Measurements from ENCODE around the gene TSEN54. TPM values are rescaled to one million over a fixed set of nuclear protein-coding genes. Genes with fewer than 3 reads are reported as not detected.

Gene TSEN54
- total RNA-seq, 4 donors from 2014 or later = 9.4 to 33.3 (median 14.9) TPM

DNA sequence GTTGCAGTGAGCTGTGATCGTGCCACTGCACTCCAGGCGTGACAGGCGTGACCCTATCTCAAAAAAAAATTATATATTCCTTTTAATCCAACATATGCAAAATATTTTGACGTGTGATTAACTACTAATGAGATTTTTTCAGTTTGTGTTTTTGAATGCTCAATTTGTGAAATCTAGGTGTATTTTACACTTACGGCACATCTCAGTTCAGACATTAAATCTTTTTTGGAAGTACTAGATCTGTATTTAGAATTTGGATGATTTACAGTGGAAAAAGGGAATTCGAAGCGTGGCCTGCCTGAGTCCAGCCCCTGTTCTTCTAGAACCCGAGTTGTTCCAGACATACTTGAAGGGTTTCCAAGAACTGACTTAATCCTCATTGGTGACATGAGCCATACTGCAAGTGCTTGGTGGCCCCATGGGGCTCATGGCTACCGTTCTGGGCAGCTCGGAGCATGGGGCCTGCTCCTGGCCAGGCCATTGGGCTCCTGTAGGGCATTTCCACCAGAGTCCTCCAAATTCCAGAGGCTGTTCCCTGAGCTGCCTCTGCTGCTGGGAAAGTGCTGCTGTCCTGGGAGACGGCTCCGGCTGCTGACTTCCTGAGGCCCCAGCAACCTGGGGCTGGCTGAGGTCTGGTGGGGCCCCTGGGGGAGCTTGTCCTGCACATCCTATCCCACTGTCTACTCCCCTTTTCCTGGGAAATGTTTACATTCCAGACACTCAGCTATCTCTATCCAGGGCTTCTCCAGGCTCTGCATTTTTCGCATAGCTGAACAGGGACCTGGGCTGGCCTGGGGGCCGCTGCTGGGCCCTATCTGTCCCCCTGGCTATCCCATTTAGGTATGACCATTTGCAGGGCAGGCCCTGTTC, 36.3 kb downstream of the TSEN54 start:
- ATAC-seq (ENCODE audit: low FRiP score) = no peak
- no peak for DNase-seq (ENCODE audit: low spot score)
- TF ChIP-seq, protein P1, sequence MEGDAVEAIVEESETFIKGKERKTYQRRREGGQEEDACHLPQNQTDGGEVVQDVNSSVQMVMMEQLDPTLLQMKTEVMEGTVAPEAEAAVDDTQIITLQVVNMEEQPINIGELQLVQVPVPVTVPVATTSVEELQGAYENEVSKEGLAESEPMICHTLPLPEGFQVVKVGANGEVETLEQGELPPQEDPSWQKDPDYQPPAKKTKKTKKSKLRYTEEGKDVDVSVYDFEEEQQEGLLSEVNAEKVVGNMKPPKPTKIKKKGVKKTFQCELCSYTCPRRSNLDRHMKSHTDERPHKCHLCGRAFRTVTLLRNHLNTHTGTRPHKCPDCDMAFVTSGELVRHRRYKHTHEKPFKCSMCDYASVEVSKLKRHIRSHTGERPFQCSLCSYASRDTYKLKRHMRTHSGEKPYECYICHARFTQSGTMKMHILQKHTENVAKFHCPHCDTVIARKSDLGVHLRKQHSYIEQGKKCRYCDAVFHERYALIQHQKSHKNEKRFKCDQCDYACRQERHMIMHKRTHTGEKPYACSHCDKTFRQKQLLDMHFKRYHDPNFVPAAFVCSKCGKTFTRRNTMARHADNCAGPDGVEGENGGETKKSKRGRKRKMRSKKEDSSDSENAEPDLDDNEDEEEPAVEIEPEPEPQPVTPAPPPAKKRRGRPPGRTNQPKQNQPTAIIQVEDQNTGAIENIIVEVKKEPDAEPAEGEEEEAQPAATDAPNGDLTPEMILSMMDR (IDR thresholded peaks at IDR 0.05) = no peak

DNA sequence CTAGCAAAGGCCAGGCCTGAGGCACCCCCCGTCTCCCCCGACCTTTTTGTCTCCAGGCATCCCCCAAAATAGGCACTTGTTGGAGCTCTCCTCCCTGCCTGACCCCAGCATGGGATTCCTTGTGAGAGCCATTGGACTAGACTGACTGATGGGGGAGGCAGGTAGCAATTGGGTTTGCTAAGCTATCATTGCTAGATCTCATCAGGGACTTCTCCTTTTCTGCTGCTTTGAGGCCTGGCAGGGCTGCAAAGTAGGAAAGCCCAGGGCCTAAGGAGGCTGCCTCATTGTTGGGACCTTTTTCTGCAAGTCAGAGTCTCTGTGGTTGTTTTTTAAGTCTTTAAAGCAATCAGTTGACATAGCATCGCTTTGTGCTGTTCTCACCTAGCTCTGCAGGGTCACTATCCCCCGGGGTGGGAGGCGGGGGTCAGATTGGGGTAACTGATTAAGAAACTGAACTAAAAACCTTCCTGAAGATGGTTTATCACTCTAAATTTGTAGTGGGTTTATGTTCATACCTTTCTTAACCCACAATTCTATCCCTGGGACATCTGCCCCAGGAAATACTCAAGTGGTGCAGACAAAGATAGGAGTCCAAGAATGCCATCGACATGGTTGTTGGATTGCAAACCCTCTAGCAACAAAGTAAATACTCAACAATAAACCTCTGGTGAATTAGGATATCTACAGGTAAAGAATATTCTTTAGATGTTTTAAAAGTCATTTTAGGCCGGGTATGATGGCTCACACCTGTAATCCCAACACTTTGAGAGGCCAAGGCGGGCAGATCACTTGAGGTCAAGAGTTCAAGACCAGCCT, 37.2 kb downstream of the TSEN54 start:
- no peak for ATAC-seq (ENCODE audit: low FRiP score)
- no peak for DNase-seq (ENCODE audit: low spot score)
- TF ChIP-seq, protein P1 (IDR thresholded peaks at IDR 0.05) = no peak

- ATAC-seq (ENCODE audit: low FRiP score) (no peak), DNase-seq (ENCODE audit: low spot score) (no peak)
- TF ChIP-seq, protein P1 (IDR thresholded peaks at IDR 0.05) = no peak
These were observed 39.4 kb downstream of the TSEN54 start for GRCh38 chr17:75555679-75556153.

DNA sequence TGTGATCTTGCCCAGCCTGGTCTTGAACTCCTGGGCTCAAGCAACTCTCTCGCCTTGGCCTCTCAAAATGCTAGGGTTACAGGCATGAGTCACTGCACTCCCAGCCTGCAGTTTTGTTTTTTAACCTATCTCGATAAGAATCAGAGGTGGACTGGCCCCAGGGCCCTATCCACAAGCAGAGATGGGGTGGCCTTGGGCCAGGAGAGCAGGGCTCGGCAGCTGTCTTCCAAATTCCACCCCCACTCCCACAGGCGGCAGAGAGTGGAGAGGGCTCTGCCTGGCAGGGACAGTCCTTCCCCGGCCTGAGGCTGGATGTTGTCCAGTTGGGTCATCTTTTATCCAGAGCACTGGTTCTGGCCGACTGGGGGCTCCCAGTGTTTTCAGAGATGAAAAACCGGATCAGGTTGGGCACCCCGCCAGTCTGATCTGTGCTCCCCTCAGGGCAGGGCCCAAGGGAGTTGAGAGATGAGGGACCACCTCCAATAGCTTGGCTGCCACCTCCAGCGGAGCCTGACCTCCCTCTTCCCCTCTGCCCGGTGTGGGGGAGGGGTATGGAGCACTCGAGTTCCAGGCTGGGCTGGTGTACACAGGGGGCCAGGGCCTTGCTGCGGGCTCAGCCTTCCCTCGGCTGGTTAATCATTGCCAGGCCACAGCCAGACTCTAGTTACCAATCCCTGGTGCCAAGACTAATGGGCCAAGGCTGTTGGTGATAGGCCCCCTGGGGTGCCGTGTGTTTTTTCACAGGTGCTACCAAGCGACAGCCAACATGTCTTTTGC, 40.9 kb downstream of the TSEN54 start:
- ATAC-seq (ENCODE audit: low FRiP score) = peak; percentile 39
- no peak for DNase-seq (ENCODE audit: low spot score)
- TF ChIP-seq, protein P1 (IDR thresholded peaks at IDR 0.05) = no peak

GRCh38 chr17:75557852-75558665, 41.7 kb downstream of the TSEN54 start:
- ATAC-seq (ENCODE audit: low FRiP score) (peak; percentile 11), DNase-seq (ENCODE audit: low spot score) (no peak)
- TF ChIP-seq, protein P1 (IDR thresholded peaks at IDR 0.05) = no peak
